Transverse colon (tissue), 4 donors: Measurements from ENCODE around the gene ENO2. TPM values are rescaled to one million over a fixed set of nuclear protein-coding genes. Genes with fewer than 3 reads are reported as not detected.

ENCODE experiments used
- DNase-seq: peaks from one replicate; pipeline ENCODE4 v3.0.0-alpha.2; 2019
- H3K27ac ChIP-seq, 4 donors: fragments of 200-600 bp; sonication (generic); 2 replicates each; pipeline ENCODE4 v1.5.1; 2016 to 2018; ENCODE audit warnings: inconsistent platforms in 4 of 4
- H3K27me3 ChIP-seq: fragments of 200-600 bp; sonication (generic); 2 replicates; pipeline ENCODE4 v1.5.1; 2017; ENCODE audit warnings: inconsistent platforms
- H3K36me3 ChIP-seq, 4 donors: fragments of 200-600 bp; sonication (generic); 2 replicates each; pipeline ENCODE4 v1.5.1; 2017 to 2019; ENCODE audit warnings: inconsistent platforms in 4 of 4
- H3K4me1 ChIP-seq, 4 donors: fragments of 200-600 bp; sonication (generic); 2 replicates each; pipeline ENCODE4 v1.5.1; 2017 to 2020; ENCODE audit warnings: inconsistent platforms in 4 of 4
- H3K4me3 ChIP-seq, 4 donors: fragments of 200-600 bp; sonication (generic); 1 replicate in 1 of 4; 2 replicates in 3 of 4; pipeline versions ENCODE4 v1.5.1 to v1.6.1; 2017 to 2019; ENCODE audit warnings: inconsistent platforms in 4 of 4
- H3K9me3 ChIP-seq, 2 donors: fragments of 200-600 bp; sonication (generic); 2 replicates each; pipeline ENCODE4 v1.5.1; 2017 to 2019; ENCODE audit warnings: inconsistent platforms in 2 of 2
- EP300 ChIP-seq: sonication (generic); formaldehyde crosslinking; IDR thresholded peaks from one replicate; pipeline ENCODE4 v1.6.1; 2017; ENCODE audit warnings: antibody characterized with exemption, low read depth
- POLR2A ChIP-seq: fragments of 450-650 bp; IDR thresholded peaks from one replicate; pipeline ENCODE4 v1.6.1; 2016; ENCODE audit warnings: antibody characterized with exemption, mild to moderate bottlenecking, moderate library complexity
- POLR2AphosphoS5 ChIP-seq, 3 donors: sonication (generic); formaldehyde crosslinking; IDR thresholded peaks; one replicate each; pipeline ENCODE4 v1.6.1; 2016; ENCODE audit warnings: antibody characterized with exemption in 3 of 3
- WGBS, 2 donors: methylation state at CpG; one replicate each; pipeline ENCODE4 v1.1.5; 2018; ENCODE audit warnings: low coverage in 1 of 2; 5-methylcytosine and 5-hydroxymethylcytosine counted together
- in situ Hi-C, 4 donors: fragments of 200-750 bp; cut with MboI; loops; one replicate each; pipeline versions ENCODE4 v1.15.0 to v1.15.1; 2017; ENCODE audit warnings: low sequenced_read_pairs in 3 of 4, low pct_ligation_motif_present in 1 of 4, low pct_unique_long_range_greater_than_20kb in 1 of 4
- intact Hi-C: fragments of 100-400 bp; cut with DNase I; formaldehyde crosslinking; loops from one replicate; pipeline ENCODE4 v1.15.1; 2023; ENCODE audit warnings: low total_unique reads
- small RNA-seq, 4 donors: library from RNA; depleted of rRNA; stranded (forward); fragments of <200 nt; gene quantifications; one replicate each; pipeline ENCODE3, GENCODE V24; 2016
- total RNA-seq, 4 donors: library from RNA; depleted of rRNA; stranded (reverse); fragments of >200 nt; gene quantifications; one replicate each; pipeline ENCODE4 v1.1.0, GENCODE V29; 2016
- TF ChIP-seq, protein P1 (sequence below), 5 experiments: fragments of 200-600 bp in 3 of 5; fragments of 450-650 bp in 2 of 5; sonication (generic) in 3 of 5; IDR thresholded peaks; 1 replicate in 2 of 5; 2 replicates in 3 of 5; pipeline ENCODE4 v1.5.1; 2016 to 2017; ENCODE audit warnings: antibody characterized with exemption in 5 of 5, inconsistent platforms in 3 of 5, mild to moderate bottlenecking in 2 of 5, moderate library complexity in 1 of 5

Gene ENO2
- total RNA-seq, 4 donors from 2014 or later = 7.2 to 14.1 (median 9.6) TPM

DNA sequence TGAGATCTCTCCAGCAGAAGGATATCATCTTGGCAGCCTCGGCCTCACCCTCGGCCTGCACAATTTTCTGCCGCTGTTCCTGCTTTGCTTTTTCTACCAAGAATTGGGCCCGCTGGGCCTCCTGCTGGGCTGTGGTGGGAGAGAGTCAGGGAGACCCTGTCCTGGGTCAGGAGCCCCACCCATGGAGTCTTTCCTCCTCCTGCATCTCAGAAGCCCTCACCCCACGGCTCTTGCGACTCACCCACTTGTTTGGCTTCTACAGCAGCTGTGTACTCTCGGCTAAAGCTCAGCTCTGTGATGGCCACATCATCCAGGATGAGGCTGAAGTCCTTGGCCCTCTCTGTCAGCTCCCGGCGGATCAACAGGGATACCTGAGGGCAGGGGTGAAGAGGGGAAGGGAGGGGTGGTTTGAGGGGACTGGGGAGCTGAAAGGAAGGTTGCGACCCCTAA lies 53.3 kb downstream of the ENO2 start:
- in situ Hi-C loops (no loop called here), intact Hi-C loops (loop anchor here (10.0 kb wide), 1 partner anchor 137 kb away; the partner anchor contains the start of gene C1RL)
- WGBS, 2 donors = 75% methylated on average over 9 of the region's 10 CpGs; no CpG with 5 or more reads in 1 of the 2 donors
- H3K4me3 ChIP-seq = no peak overlapping the region
- H3K27ac ChIP-seq = peak overlapping the region in 3 of 4 donors; percentile 94 to 95 (median 95)
- H3K27me3 ChIP-seq = no peaks in the 10 kb centered on the region
- no peaks in the 10 kb centered on the region for H3K9me3 ChIP-seq
- peaks cover 0 to 18% (median 9%) of the 10 kb centered on the region in 4 donors for H3K36me3 ChIP-seq
- peaks cover 25 to 58% (median 39%) of the 10 kb centered on the region in 4 donors for H3K4me1 ChIP-seq
- TF ChIP-seq POLR2A (no peak), EP300 (no peak), POLR2AphosphoS5 (IDR thresholded peaks at IDR 0.05) (no peak)
- TF ChIP-seq, protein P1, sequence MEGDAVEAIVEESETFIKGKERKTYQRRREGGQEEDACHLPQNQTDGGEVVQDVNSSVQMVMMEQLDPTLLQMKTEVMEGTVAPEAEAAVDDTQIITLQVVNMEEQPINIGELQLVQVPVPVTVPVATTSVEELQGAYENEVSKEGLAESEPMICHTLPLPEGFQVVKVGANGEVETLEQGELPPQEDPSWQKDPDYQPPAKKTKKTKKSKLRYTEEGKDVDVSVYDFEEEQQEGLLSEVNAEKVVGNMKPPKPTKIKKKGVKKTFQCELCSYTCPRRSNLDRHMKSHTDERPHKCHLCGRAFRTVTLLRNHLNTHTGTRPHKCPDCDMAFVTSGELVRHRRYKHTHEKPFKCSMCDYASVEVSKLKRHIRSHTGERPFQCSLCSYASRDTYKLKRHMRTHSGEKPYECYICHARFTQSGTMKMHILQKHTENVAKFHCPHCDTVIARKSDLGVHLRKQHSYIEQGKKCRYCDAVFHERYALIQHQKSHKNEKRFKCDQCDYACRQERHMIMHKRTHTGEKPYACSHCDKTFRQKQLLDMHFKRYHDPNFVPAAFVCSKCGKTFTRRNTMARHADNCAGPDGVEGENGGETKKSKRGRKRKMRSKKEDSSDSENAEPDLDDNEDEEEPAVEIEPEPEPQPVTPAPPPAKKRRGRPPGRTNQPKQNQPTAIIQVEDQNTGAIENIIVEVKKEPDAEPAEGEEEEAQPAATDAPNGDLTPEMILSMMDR (IDR thresholded peaks at IDR 0.05) = no peak
- no peak for DNase-seq

DNA sequence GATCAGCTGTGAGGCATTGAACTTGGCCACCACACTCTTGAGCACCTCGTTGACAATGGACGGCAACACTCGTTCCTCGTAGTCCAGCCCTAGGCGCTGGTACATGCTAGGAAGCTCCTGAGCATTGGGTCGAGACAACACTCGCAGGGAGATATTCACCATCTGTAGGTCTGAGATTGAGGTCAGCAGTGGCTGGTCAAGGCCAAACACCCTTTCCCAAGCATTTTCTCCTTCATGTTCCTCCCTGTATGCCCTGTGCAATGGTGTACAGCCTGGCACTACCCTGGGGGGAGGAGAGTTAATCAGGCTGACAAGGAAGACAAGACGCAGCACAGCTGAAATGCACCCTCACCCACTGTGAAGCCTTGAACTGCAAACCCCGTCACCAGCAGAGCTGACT lies 54.0 kb downstream of the ENO2 start:
- WGBS, 2 donors = 78 to 93% methylated on average over 3 to 9 of the region's 9 CpGs
- Histone ChIP-seq H3K9me3 (no peaks in the 10 kb centered on the region), H3K27ac (peak overlapping the region; percentile 89 to 95 (median 95)), H3K27me3 (no peaks in the 10 kb centered on the region), H3K36me3 (peaks cover 0 to 18% (median 9%) of the 10 kb centered on the region in 4 donors), H3K4me1 (peaks cover 25 to 58% (median 38%) of the 10 kb centered on the region in 4 donors), H3K4me3 (no peak overlapping the region)
- DNase-seq = no peak
- in situ Hi-C loops = no loop called here
- intact Hi-C loops = loop anchor here (10.0 kb wide), 1 partner anchor 136 kb away; the partner anchor contains the start of gene C1RL
- TF ChIP-seq, protein P1 (IDR thresholded peaks at IDR 0.05) = no peak
- no peak for TF ChIP-seq POLR2AphosphoS5 (IDR thresholded peaks at IDR 0.05)
- no peak for TF ChIP-seq EP300
- no peak for TF ChIP-seq POLR2A

DNA sequence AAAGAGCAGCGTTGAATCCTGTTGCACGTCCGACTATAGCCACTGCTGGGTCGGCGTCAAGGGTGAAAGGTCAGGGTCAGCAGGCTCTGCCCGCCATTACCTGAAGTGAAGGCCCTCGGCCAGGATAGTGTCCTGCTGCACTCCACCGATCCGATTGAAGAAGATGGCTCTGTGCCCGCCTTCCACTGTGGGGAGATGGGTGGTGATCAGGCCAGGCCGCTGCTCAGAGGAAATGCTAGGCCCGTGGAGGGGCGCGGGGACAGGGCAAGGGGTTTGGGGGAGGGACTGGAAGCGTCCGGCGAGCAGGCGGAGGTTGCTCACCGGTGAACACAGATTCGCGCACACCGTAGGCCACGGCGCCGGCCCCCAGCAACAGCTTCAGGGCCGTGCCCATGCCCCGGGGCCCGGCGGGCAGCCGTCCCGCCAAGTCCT lies 55.7 kb downstream of the ENO2 start:
- 0 to 1% methylated on average over 12 to 29 of the region's 31 CpGs for WGBS, 2 donors
- Histone ChIP-seq H3K4me1 (peaks cover 20 to 49% (median 33%) of the 10 kb centered on the region in 4 donors), H3K9me3 (no peaks in the 10 kb centered on the region), H3K4me3 (peak overlapping the region; percentile 66 to 99 (median 80)), H3K27me3 (no peaks in the 10 kb centered on the region), H3K36me3 (peaks cover 0 to 24% (median 11%) of the 10 kb centered on the region in 4 donors), H3K27ac (peak overlapping the region; percentile 89 to 95 (median 95))
- in situ Hi-C loops = no loop called here
- DNase-seq = no peak
- intact Hi-C loops = no loop called here
- TF ChIP-seq POLR2AphosphoS5 (IDR thresholded peaks at IDR 0.05) (no peak), POLR2A (no peak), EP300 (no peak)
- TF ChIP-seq, protein P1 (IDR thresholded peaks at IDR 0.05) = no peak

Small RNAs within 50 kb of the gene (small RNA-seq; reads per million reads assigned to genes)
- 112 to 408 (median 227) reads per million in 4 donors for gene MIR141
- 138 to 253 (median 208) reads per million in 4 donors for gene MIR200C
- 0 reads per million in 4 donors for gene RNU7-1
- gene SCARNA12 = 0 to 0.59 (median 0.56) reads per million in 4 donors

Other genes with a start within 250 kb of the ENO2 start
- gene ZNF384, start 225.2 kb upstream of the ENO2 start, total RNA-seq = 10 to 100 TPM; 34.8 to 49.4 (median 42.8) TPM
- under 1 TPM in 1 of 4 donors, not detected in 3; 0.64 TPM for gene PIANP, start 213.8 kb upstream of the ENO2 start, total RNA-seq
- gene COPS7A, start 190.5 kb upstream of the ENO2 start, total RNA-seq = 10 to 100 TPM; 13.1 to 44.9 (median 36.9) TPM
- 100 to 1,000 TPM; 100 to 360 (median 164) TPM for gene MLF2, start 161.4 kb upstream of the ENO2 start, total RNA-seq
- 100 to 1,000 TPM in 1 of 4 donors, 10 to 100 TPM in 3; 64.0 to 124 (median 83.9) TPM for gene PTMS, start 148.2 kb upstream of the ENO2 start, total RNA-seq
- 1 to 10 TPM in 1 of 4 donors, under 1 TPM in 1, not detected in 2; 0.68 to 1.4 TPM for gene LAG3, start 142.1 kb upstream of the ENO2 start, total RNA-seq
- gene CD4, start 125.1 kb upstream of the ENO2 start, total RNA-seq = 1 to 10 TPM in 3 of 4 donors, under 1 TPM in 1; 1.00 to 7.9 (median 2.8) TPM
- gene GPR162, start 92.8 kb upstream of the ENO2 start, total RNA-seq = 1 to 10 TPM in 3 of 4 donors, not detected in 1; 3.0 to 6.4 (median 3.1) TPM
- 10 to 100 TPM in 3 of 4 donors, 1 to 10 TPM in 1; 5.9 to 32.9 (median 14.4) TPM for gene P3H3, start 86.2 kb upstream of the ENO2 start, total RNA-seq
- under 1 TPM in 2 of 4 donors, not detected in 2; 0.14 to 0.32 TPM for gene GNB3, start 73.7 kb upstream of the ENO2 start, total RNA-seq
- gene CDCA3, start 63.3 kb upstream of the ENO2 start, total RNA-seq = 1 to 10 TPM in 3 of 4 donors, not detected in 1; 3.0 to 8.8 (median 3.3) TPM
- gene USP5, start 62.4 kb upstream of the ENO2 start, total RNA-seq = 100 to 1,000 TPM in 1 of 4 donors, 10 to 100 TPM in 3; 30.5 to 171 (median 35.4) TPM
- 100 to 1,000 TPM; 360 to 671 (median 400) TPM for gene TPI1, start 47.0 kb upstream of the ENO2 start, total RNA-seq
- 10 to 100 TPM in 2 of 4 donors, 1 to 10 TPM in 2; 4.5 to 21.0 (median 8.2) TPM for gene SPSB2, start 41.3 kb upstream of the ENO2 start, total RNA-seq
- 10 to 100 TPM in 1 of 4 donors, 1 to 10 TPM in 1, under 1 TPM in 1, not detected in 1; 0.60 to 11.3 (median 5.9) TPM for gene LRRC23, start 9.8 kb upstream of the ENO2 start, total RNA-seq
- gene ATN1, start 13.4 kb downstream of the ENO2 start, total RNA-seq = 100 to 1,000 TPM in 2 of 4 donors, 10 to 100 TPM in 2; 59.1 to 160 (median 112) TPM
- not detected for gene RNU7-1, start 29.2 kb downstream of the ENO2 start, total RNA-seq
- gene C12orf57, start 29.4 kb downstream of the ENO2 start, total RNA-seq = 100 to 1,000 TPM; 303 to 452 (median 386) TPM
- gene PTPN6, start 36.8 kb downstream of the ENO2 start, total RNA-seq = 10 to 100 TPM; 21.7 to 49.0 (median 36.1) TPM
- 100 to 1,000 TPM; 196 to 402 (median 263) TPM for gene PHB2, start 56.1 kb downstream of the ENO2 start, total RNA-seq
- gene EMG1, start 56.3 kb downstream of the ENO2 start, total RNA-seq = 10 to 100 TPM in 3 of 4 donors, 1 to 10 TPM in 1; 5.6 to 30.6 (median 26.6) TPM
- gene LPCAT3, start 103.9 kb downstream of the ENO2 start, total RNA-seq = 100 to 1,000 TPM in 3 of 4 donors, 10 to 100 TPM in 1; 56.1 to 271 (median 111) TPM
- 100 to 1,000 TPM; 103 to 191 (median 117) TPM for gene C1S, start 146.1 kb downstream of the ENO2 start, total RNA-seq
- gene C1R, start 177.9 kb downstream of the ENO2 start, total RNA-seq = 100 to 1,000 TPM in 3 of 4 donors, 10 to 100 TPM in 1; 68.5 to 154 (median 125) TPM
- gene C1RL, start 194.6 kb downstream of the ENO2 start, total RNA-seq = 100 to 1,000 TPM in 1 of 4 donors, 10 to 100 TPM in 3; 39.6 to 261 (median 65.0) TPM
- gene RBP5, start 214.3 kb downstream of the ENO2 start, total RNA-seq = 1 to 10 TPM in 1 of 4 donors, under 1 TPM in 1, not detected in 2; 0.55 to 3.0 TPM
- gene CLSTN3, start 215.8 kb downstream of the ENO2 start, total RNA-seq = 10 to 100 TPM; 13.9 to 98.7 (median 24.4) TPM